SK-N-SH (cell line): Measurements from ENCODE around the gene CDC23. TPM values are rescaled to one million over a fixed set of nuclear protein-coding genes. Genes with fewer than 3 reads are reported as not detected.

Source experiments
- CTCF ChIA-PET: fragments of 300-600, 350-600 bp; formaldehyde crosslinking; extraction: SDS; loops from one replicate; lab custom pipeline; 2021; lab: Yijun Ruan, JAX
- POLR2A ChIA-PET: fragments of 350-600 bp; sonication (Branson Sonifier 250); formaldehyde crosslinking; extraction: SDS; loops from one replicate; lab custom pipeline; 2020; ENCODE audit warnings: antibody characterized with exemption, inconsistent platforms; lab: Yijun Ruan, JAX
- DNase-seq: peaks from one replicate; pipeline ENCODE4 v3.0.0; 2012
- H2AFZ ChIP-seq: fragments of 200-600 bp; sonication (generic); 2 replicates; pipeline ENCODE4 v1.8.1; 2016; ENCODE audit warnings: antibody characterized with exemption, mild to moderate bottlenecking, low read depth
- H3F3A ChIP-seq: fragments of 200-600 bp; sonication (generic); replicated peaks from 2 replicates; pipeline ENCODE3; 2016; ENCODE audit warnings: antibody characterized with exemption, mild to moderate bottlenecking; ENCODE audit not compliant: insufficient read depth
- H3K27ac ChIP-seq, 2 experiments: fragments of 200-500 bp in 1 of 2; fragments of 200-600 bp in 1 of 2; sonication (Bioruptor generic) in 1 of 2; sonication (generic), shearing (Covaris generic) in 1 of 2; 2 replicates each; pipeline versions ENCODE4 v1.5.1 to v1.6.1; 2014 to 2016; ENCODE audit warnings: low read depth in 2 of 2, inconsistent platforms in 1 of 2, low read length in 1 of 2, mild to moderate bottlenecking in 1 of 2, mixed read lengths in 1 of 2
- H3K27me3 ChIP-seq: fragments of 200-600 bp; sonication (generic), shearing (Covaris generic); 2 replicates; pipeline ENCODE4 v1.6.1; 2016; ENCODE audit warnings: mixed run types; ENCODE audit not compliant: insufficient read depth
- H3K36me3 ChIP-seq, 2 experiments: fragments of 200-500 bp in 1 of 2; fragments of 200-600 bp in 1 of 2; sonication (Bioruptor generic) in 1 of 2; sonication (generic) in 1 of 2; replicated peaks in 1 of 2; 2 replicates each; pipeline versions ENCODE3 to v1.5.1; 2014 to 2016; ENCODE audit warnings: low read length in 1 of 2, mild to moderate bottlenecking in 1 of 2; ENCODE audit not compliant: insufficient read depth in 2 of 2, control insufficient read depth in 1 of 2
- H3K4me1 ChIP-seq, 2 experiments: fragments of 200-500 bp in 1 of 2; fragments of 200-600 bp in 1 of 2; sonication (Bioruptor generic) in 1 of 2; sonication (generic), shearing (Covaris generic) in 1 of 2; 2 replicates each; pipeline versions ENCODE4 v1.5.1 to v1.6.1; 2014 to 2016; ENCODE audit warnings: low read depth in 1 of 2, low read length in 1 of 2, mixed run types in 1 of 2; ENCODE audit not compliant: insufficient read depth in 2 of 2, control insufficient read depth in 1 of 2
- H3K4me2 ChIP-seq: fragments of 200-600 bp; sonication (generic), shearing (Covaris generic); 2 replicates; pipeline ENCODE4 v1.6.1; 2017; ENCODE audit warnings: mixed run types
- H3K4me3 ChIP-seq, 2 experiments: fragments of 200-500 bp in 1 of 2; fragments of 200-600 bp in 1 of 2; sonication (Bioruptor generic) in 1 of 2; sonication (generic), shearing (Covaris generic) in 1 of 2; 2 replicates each; pipeline versions ENCODE4 v1.5.1 to v1.8.1; 2014 to 2016; ENCODE audit warnings: low read depth in 2 of 2, inconsistent platforms in 1 of 2, low read length in 1 of 2, mild to moderate bottlenecking in 1 of 2, mixed read lengths in 1 of 2, moderate library complexity in 1 of 2
- H3K79me2 ChIP-seq: fragments of 200-600 bp; sonication (generic); 2 replicates; pipeline ENCODE4 v1.8.1; 2017; ENCODE audit warnings: mild to moderate bottlenecking; ENCODE audit not compliant: insufficient read depth
- H3K9ac ChIP-seq: fragments of 200-600 bp; sonication (generic); 2 replicates; pipeline ENCODE4 v1.6.1; 2017; ENCODE audit warnings: mixed run types
- H3K9me2 ChIP-seq: fragments of 200-600 bp; sonication (generic); 2 replicates; pipeline ENCODE4 v1.6.1; 2017; ENCODE audit warnings: mixed run types
- H3K9me3 ChIP-seq: fragments of 200-600 bp; sonication (generic); 2 replicates; pipeline ENCODE4 v1.6.1; 2017; ENCODE audit warnings: mixed run types, mild to moderate bottlenecking, moderate library complexity
- H4K20me1 ChIP-seq: fragments of 200-600 bp; sonication (generic); 2 replicates; pipeline ENCODE4 v1.6.1; 2017; ENCODE audit warnings: mild to moderate bottlenecking, mixed run types; ENCODE audit not compliant: insufficient read depth
- CHD2 ChIP-seq: fragments of 150-350 bp; IDR thresholded peaks from 2 replicates; pipeline ENCODE4 v1.6.1; 2018; ENCODE audit warnings: low read length; ENCODE audit not compliant: partially characterized antibody
- ELF1 ChIP-seq: IDR thresholded peaks from 2 replicates; pipeline ENCODE4 v1.4.0; 2012
- EP300 ChIP-seq, 2 experiments: IDR thresholded peaks; 2 replicates each; pipeline versions ENCODE4 v1.4.0 to v1.6.1; 2012; ENCODE audit warnings: borderline replicate concordance in 1 of 2, low read depth in 1 of 2, low read length in 1 of 2
- FOSL2 ChIP-seq: IDR thresholded peaks from 2 replicates; pipeline ENCODE4 v1.4.0; 2012; ENCODE audit warnings: low read depth, mild to moderate bottlenecking, moderate library complexity, borderline replicate concordance
- FOXM1 ChIP-seq: IDR thresholded peaks from 2 replicates; pipeline ENCODE4 v1.4.0; 2012; ENCODE audit warnings: low read depth, mild to moderate bottlenecking
- GABPA ChIP-seq: IDR thresholded peaks from 2 replicates; pipeline ENCODE4 v1.4.0; 2012; ENCODE audit warnings: low read depth, mild to moderate bottlenecking
- GATA2 ChIP-seq: sonication (generic); formaldehyde crosslinking; IDR thresholded peaks from 2 replicates; pipeline ENCODE4 v1.5.0; 2020; ENCODE audit warnings: mild to moderate bottlenecking, missing genetic modification reagents
- IRF3 ChIP-seq: fragments of 150-350 bp; IDR thresholded peaks from 2 replicates; pipeline ENCODE4 v1.6.1; 2016; ENCODE audit warnings: mild to moderate bottlenecking, low read depth, low read length
- MAX ChIP-seq: IDR thresholded peaks from 2 replicates; pipeline ENCODE4 v1.4.0; 2012; ENCODE audit warnings: low read depth
- MEF2A ChIP-seq: IDR thresholded peaks from 2 replicates; pipeline ENCODE4 v1.4.0; 2012; ENCODE audit warnings: low read depth, borderline replicate concordance
- MXI1 ChIP-seq: IDR thresholded peaks from 2 replicates; pipeline ENCODE4 v1.6.1; 2012; ENCODE audit warnings: mild to moderate bottlenecking, low read depth, low read length, improper control_type of control experiment
- POLR2AphosphoS5 ChIP-seq: IDR thresholded peaks from 2 replicates; pipeline ENCODE4 v1.6.1; 2012; ENCODE audit warnings: low read depth, low read length
- RAD21 ChIP-seq: IDR thresholded peaks from 2 replicates; pipeline ENCODE4 v1.6.1; 2012; ENCODE audit warnings: mild to moderate bottlenecking, low read length
- TCF12 ChIP-seq: IDR thresholded peaks from 2 replicates; pipeline ENCODE4 v1.4.0; 2012
- TEAD4 ChIP-seq: IDR thresholded peaks from 2 replicates; pipeline ENCODE4 v1.4.0; 2012; ENCODE audit warnings: mild to moderate bottlenecking, borderline replicate concordance; ENCODE audit not compliant: insufficient read depth
- USF2 ChIP-seq: fragments of 150-350 bp; IDR thresholded peaks from 2 replicates; pipeline ENCODE4 v1.6.1; 2017; ENCODE audit warnings: antibody characterized with exemption, low read length, low read depth, borderline replicate concordance
- WGBS: methylation state at CpG from one replicate; pipeline ENCODE4 v1.1.6; 2017; ENCODE audit warnings: low lambda C conversion rate; 5-methylcytosine and 5-hydroxymethylcytosine counted together
- polyA plus RNA-seq, 3 experiments: library from polyadenylated mRNA; depleted of rRNA; stranded (reverse); fragments of >200 nt; gene quantifications; 2 replicates each; pipeline ENCODE4 v1.2.3, GENCODE V29; 2012

Gene CDC23
- polyA plus RNA-seq, 1 of the 3 experiments (the other 2 are of a cell fraction) = 20.2 TPM

- CTCF ChIA-PET = interaction anchor here (0.8 to 7.2 kb wide), 7 partner anchors 16 to 186 kb away, joined by 3 to 125 read pairs (median 30); partner anchors contain the start of genes GFRA3 and KDM3B
Measured at GRCh38 chr5:138224712-138225111, 11.6 kb upstream of the CDC23 start.

GRCh38 chr5:138223532-138223931 lies 10.4 kb upstream of the CDC23 start:
- Histone ChIP-seq H3K4me3 (no peak overlapping the region), H3K27me3 (no peaks in the 10 kb centered on the region; the same call in 1 of the 2 replicates), H3K4me1 (no peaks in the 10 kb centered on the region)
- no peak for DNase-seq
- no peak for TF ChIP-seq IRF3
- TF ChIP-seq TEAD4 = no peak
- no peak for TF ChIP-seq GATA2 (CRISPR knock-in tag)
- TF ChIP-seq TCF12 = no peak
- TF ChIP-seq EP300 (IDR thresholded peaks at IDR 0.05; ENCODE audit: borderline replicate concordance in 1 of 2, low read depth in 1 of 2, low read length in 1 of 2) = no peak
- TF ChIP-seq, all 33 proteins: peak for 0
- POLR2A ChIA-PET = interaction anchor here (1.6 kb wide), 1 partner anchor 60 kb away, joined by 3 read pairs; no protein-coding TSS in a partner anchor
- H4K20me1 ChIP-seq = no peaks in the 10 kb centered on the region
- H3K4me2 ChIP-seq = no peak overlapping the region
- H3K79me2 ChIP-seq = no peaks in the 10 kb centered on the region
- no peaks in the 10 kb centered on the region for H3F3A ChIP-seq
- H3K9me2 ChIP-seq = no peaks in the 10 kb centered on the region
- no peak overlapping the region for H2AFZ ChIP-seq
- no peaks in the 10 kb centered on the region for H3K36me3 ChIP-seq
- H3K9me3 ChIP-seq = no peaks in the 10 kb centered on the region
- no peak overlapping the region for H3K9ac ChIP-seq
- no peak overlapping the region for H3K27ac ChIP-seq
- whole genome bisulfite sequencing = 88% methylated on average over 1 of the region's 1 CpG
- CTCF ChIA-PET = interaction anchor here (0.6 to 7.2 kb wide), 29 partner anchors 8 to 225 kb away, joined by 3 to 125 read pairs (median 6); partner anchors contain the start of genes BRD8, CDC23, GFRA3 and KDM3B

More at GRCh38 chr5:138224712-138225111, 11.6 kb upstream of the CDC23 start:
- Histone ChIP-seq H3K9ac (no peak overlapping the region), H3K9me2 (no peaks in the 10 kb centered on the region), H3K36me3 (no peaks in the 10 kb centered on the region), H2AFZ (no peak overlapping the region), H4K20me1 (no peaks in the 10 kb centered on the region), H3K27me3 (no peaks in the 10 kb centered on the region; the same call in 1 of the 2 replicates), H3K27ac (no peak overlapping the region), H3K4me1 (no peaks in the 10 kb centered on the region; a peak in 1 of 4 replicates), H3K79me2 (no peaks in the 10 kb centered on the region), H3K9me3 (no peaks in the 10 kb centered on the region), H3K4me3 (no peak overlapping the region), H3K4me2 (no peak overlapping the region)
- POLR2A ChIA-PET = interaction anchor here (0.6 kb wide), 1 partner anchor 18 kb away, joined by 3 read pairs; no protein-coding TSS in a partner anchor
- 92% methylated on average over 6 of the region's 6 CpGs for WGBS
- no peak for DNase-seq
- no peak for TF ChIP-seq MAX
- TF ChIP-seq POLR2AphosphoS5 = no peak
- TF ChIP-seq FOSL2 = no peak
- TF ChIP-seq GATA2 (CRISPR knock-in tag) = no peak
- TF ChIP-seq RAD21 = no peak
- TF ChIP-seq IRF3 = no peak
- no peak for TF ChIP-seq GABPA
- no peak for TF ChIP-seq TCF12
- no peak for TF ChIP-seq ELF1
- TF ChIP-seq MEF2A = no peak
- no peak for TF ChIP-seq CHD2
- TF ChIP-seq USF2 = no peak
- no peak for TF ChIP-seq FOXM1
- no peak for TF ChIP-seq MXI1
- TF ChIP-seq EP300 (IDR thresholded peaks at IDR 0.05; ENCODE audit: borderline replicate concordance in 1 of 2, low read depth in 1 of 2, low read length in 1 of 2) = no peak
- TF ChIP-seq, all 33 proteins: peak for 0
- no peaks in the 10 kb centered on the region for H3F3A ChIP-seq
